Mammary epithelial cell (primary cell): ENCODE measurements around the gene RPP38.

ENCODE experiments used
- CTCF ChIP-seq, 2 donors: IDR thresholded peaks in 1 of 2; conservative IDR thresholded peaks in 1 of 2; 2 replicates each; pipeline ENCODE4 v1.5.1; 2011 to 2012; ENCODE audit warnings: inconsistent platforms in 2 of 2, low read length in 2 of 2, mild to moderate bottlenecking in 2 of 2, control low read depth in 1 of 2, low read depth in 1 of 2; ENCODE audit not compliant: insufficient read depth in 1 of 2; ENCODE audit errors: extremely low read depth in 1 of 2
- EZH2 ChIP-seq: IDR thresholded peaks from 2 replicates; pipeline ENCODE4 v1.6.1; 2012; ENCODE audit warnings: low read length, inconsistent platforms, borderline replicate concordance

- no peak for TF ChIP-seq CTCF (conservative IDR thresholded peaks at IDR 0.05 in 1 of 2, IDR thresholded peaks at IDR 0.05 in 1 of 2; ENCODE audit: extremely low read depth in 1 of 2, insufficient read depth in 1 of 2, low read depth in 1 of 2, low read length in 2 of 2)
- TF ChIP-seq EZH2, result no peak
These were observed 15.5 kb downstream of the RPP38 start for GRCh38 chr10:15112657-15113056.
